Caco-2 (cell line): ENCODE measurements around the gene PLCB4. TPM values are rescaled to one million over a fixed set of nuclear protein-coding genes. Genes with fewer than 3 reads are reported as not detected.

Source experiments
- Bru-seq: library from RNA; stranded (reverse); fragments of 400-500 nt; gene quantifications from one replicate; lab custom pipeline; 2021; lab: Mats Ljungman, UMichigan
- BruChase-seq, 2 experiments: library from RNA; stranded (reverse); fragments of 400-500 nt; gene quantifications; one replicate each; lab custom pipeline; 2021; lab: Mats Ljungman, UMichigan
- BruUV-seq: library from RNA; stranded (reverse); fragments of 400-500 nt; replicated peaks from 2 replicates; lab custom pipeline; 2021; lab: Mats Ljungman, UMichigan
- CTCF ChIA-PET: fragments of 300-600 bp; sonication (Branson Sonifier 250); formaldehyde crosslinking; loops from one replicate; lab custom pipeline; 2022; ENCODE audit warnings: antibody characterized with exemption; lab: Charles Lee
- POLR2A ChIA-PET: fragments of 300-600 bp; sonication (Branson Sonifier 250); formaldehyde crosslinking; loops from one replicate; lab custom pipeline; 2022; ENCODE audit warnings: antibody characterized with exemption; lab: Charles Lee
- DNase-seq, 2 experiments: peaks; one replicate each; pipeline versions ENCODE4 v3.0.0 to v3.0.0-alpha.2; 2020 to 2022
- H3K27me3 ChIP-seq: replicated peaks from 2 replicates; pipeline ENCODE4 v1.6.0; 2011; ENCODE audit warnings: low read length; ENCODE audit not compliant: control insufficient read depth, insufficient read depth
- H3K36me3 ChIP-seq: 2 replicates; pipeline ENCODE4 v1.5.1; 2011; ENCODE audit warnings: low read length; ENCODE audit not compliant: control insufficient read depth, insufficient read depth
- H3K4me1 ChIP-seq: fragments of 250-450 bp; sonication (Bioruptor Pico); 2 replicates; pipeline ENCODE4 v1.5.1; 2020; ENCODE audit warnings: mild to moderate bottlenecking
- H3K4me3 ChIP-seq: 2 replicates; pipeline ENCODE4 v1.5.1; 2011; ENCODE audit warnings: low read depth, mild to moderate bottlenecking, control low read depth, low read length
- H3K9me3 ChIP-seq: fragments of 250-450 bp; sonication (Bioruptor Pico); 2 replicates; pipeline ENCODE4 v1.5.1; 2020; ENCODE audit warnings: mild to moderate bottlenecking, moderate library complexity
- H3K27ac Mint-ChIP-seq: one replicate; pipeline ENCODE4 v1.8.0; 2022; ENCODE audit warnings: mixed read lengths; ENCODE audit not compliant: unreplicated experiment
- H3K27me3 Mint-ChIP-seq: one replicate; pipeline ENCODE4 v1.8.0; 2022; ENCODE audit warnings: mixed read lengths; ENCODE audit not compliant: insufficient read depth, unreplicated experiment
- H3K36me3 Mint-ChIP-seq: one replicate; pipeline ENCODE4 v1.8.0; 2022; ENCODE audit warnings: mild to moderate bottlenecking, mixed read lengths; ENCODE audit not compliant: insufficient read depth, unreplicated experiment
- H3K4me1 Mint-ChIP-seq: one replicate; pipeline ENCODE4 v1.8.0; 2022; ENCODE audit warnings: low read depth, mixed read lengths; ENCODE audit not compliant: unreplicated experiment
- H3K4me3 Mint-ChIP-seq: one replicate; pipeline ENCODE4 v1.8.0; 2022; ENCODE audit warnings: mild to moderate bottlenecking, moderate library complexity, mixed read lengths; ENCODE audit not compliant: unreplicated experiment
- H3K9me3 Mint-ChIP-seq: one replicate; pipeline ENCODE4 v1.8.0; 2022; ENCODE audit warnings: mixed read lengths; ENCODE audit not compliant: unreplicated experiment
- intact Hi-C: fragments of 100-400 bp; cut with micrococcal nuclease; formaldehyde crosslinking; loops from one replicate; pipeline ENCODE4 v1.10.0; 2022; ENCODE audit not compliant: unreplicated experiment
- long read RNA-seq: library from polyadenylated mRNA; stranded (forward); transcript quantifications from one replicate; pipeline ENCODE4 v2.0.0, GENCODE V29; 2022
- total RNA-seq: library from RNA; stranded (reverse); gene quantifications from 2 replicates; pipeline ENCODE4 v1.2.3, GENCODE V29; 2022
- TF ChIP-seq, protein P1 (sequence below), 2 experiments: fragments of 200-600 bp in 1 of 2; IDR thresholded peaks; 1 replicate in 1 of 2; 2 replicates in 1 of 2; pipeline versions ENCODE4 v1.5.1 to v1.8.0; 2011 to 2022; ENCODE audit warnings: antibody characterized with exemption in 1 of 2, control low read depth in 1 of 2, inconsistent platforms in 1 of 2, low read depth in 1 of 2, low read length in 1 of 2, mild to moderate bottlenecking in 1 of 2, moderate library complexity in 1 of 2; ENCODE audit not compliant: insufficient read depth in 1 of 2, severe bottlenecking in 1 of 2, unreplicated experiment in 1 of 2

The PLCB4 gene
- total RNA-seq (3.0 and 3.1 TPM in 2 replicates), Bru-seq, nascent RNA (percentile 38 among the genes with signal in this experiment), BruChase-seq, experiment 1, labeled RNA remaining after a 2-hour chase (percentile 41 among the genes with signal in this experiment), BruChase-seq, experiment 2, labeled RNA remaining after a 6-hour chase (percentile 35 among the genes with signal in this experiment)
- long read RNA-seq, partial matches to known transcripts, result 1 of 3 reads
- long read RNA-seq, other reads (novel, unspliced or antisense), result 2 of 3 reads

DNA sequence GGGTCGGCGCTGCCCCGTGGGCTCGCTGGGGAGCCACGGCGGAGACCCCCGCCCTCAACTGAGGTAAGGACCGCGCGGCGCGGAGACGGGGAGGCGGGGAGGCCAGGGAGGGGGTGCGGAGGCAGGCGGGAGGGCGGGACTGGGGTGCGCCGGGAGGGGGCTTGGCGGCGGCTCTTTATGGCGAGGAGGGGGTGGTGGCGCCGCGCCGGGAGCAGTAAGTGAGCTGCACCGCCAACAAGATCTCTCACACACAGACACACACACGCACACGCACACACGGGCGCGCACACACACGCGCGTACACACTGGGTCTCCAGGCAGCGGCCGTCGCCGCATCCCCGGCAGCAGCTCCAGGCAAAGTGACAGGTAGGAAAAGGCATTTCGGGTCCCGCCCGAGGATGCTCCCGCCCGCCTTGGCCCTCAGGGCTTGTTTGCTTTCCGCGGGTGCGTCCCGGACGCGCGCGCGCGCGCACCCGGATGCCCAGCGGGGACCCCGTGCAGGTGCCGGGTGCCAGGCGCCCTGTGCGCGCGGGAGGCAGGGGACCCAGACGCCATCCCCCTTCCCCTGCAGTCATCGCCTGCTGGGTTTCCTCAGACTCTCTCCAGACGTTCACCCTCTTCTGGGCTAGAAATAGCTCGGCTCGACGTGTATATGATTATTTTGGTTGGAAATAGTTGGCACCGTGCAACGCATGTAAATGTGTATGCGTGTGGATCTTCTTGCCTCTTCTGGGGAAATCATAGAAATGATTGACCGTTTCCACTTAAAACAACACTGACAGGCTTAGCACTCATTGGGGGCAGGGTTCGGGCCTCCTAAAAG lies at the start of gene PLCB4:
Gene PLCB4, plus strand, starts transcription at position 247 of the 823 bp plus-strand sequence. CDS start 238,728 bp downstream, outside the sequence.
- H3K9me3 ChIP-seq, result no peaks in the 10 kb centered on the region
- H3K36me3 ChIP-seq, result no peaks in the 10 kb centered on the region
- Mint-ChIP-seq H3K36me3 (peaks cover 6% of the 10 kb centered on the region), H3K27ac (no peak within 1 kb of the TSS), H3K27me3 (peaks cover 8% of the 10 kb centered on the region), H3K4me1 (peaks cover 13% of the 10 kb centered on the region), H3K4me3 (peak within 1 kb of the TSS; percentile 96), H3K9me3 (peaks cover 3% of the 10 kb centered on the region)
- TF ChIP-seq, protein P1, sequence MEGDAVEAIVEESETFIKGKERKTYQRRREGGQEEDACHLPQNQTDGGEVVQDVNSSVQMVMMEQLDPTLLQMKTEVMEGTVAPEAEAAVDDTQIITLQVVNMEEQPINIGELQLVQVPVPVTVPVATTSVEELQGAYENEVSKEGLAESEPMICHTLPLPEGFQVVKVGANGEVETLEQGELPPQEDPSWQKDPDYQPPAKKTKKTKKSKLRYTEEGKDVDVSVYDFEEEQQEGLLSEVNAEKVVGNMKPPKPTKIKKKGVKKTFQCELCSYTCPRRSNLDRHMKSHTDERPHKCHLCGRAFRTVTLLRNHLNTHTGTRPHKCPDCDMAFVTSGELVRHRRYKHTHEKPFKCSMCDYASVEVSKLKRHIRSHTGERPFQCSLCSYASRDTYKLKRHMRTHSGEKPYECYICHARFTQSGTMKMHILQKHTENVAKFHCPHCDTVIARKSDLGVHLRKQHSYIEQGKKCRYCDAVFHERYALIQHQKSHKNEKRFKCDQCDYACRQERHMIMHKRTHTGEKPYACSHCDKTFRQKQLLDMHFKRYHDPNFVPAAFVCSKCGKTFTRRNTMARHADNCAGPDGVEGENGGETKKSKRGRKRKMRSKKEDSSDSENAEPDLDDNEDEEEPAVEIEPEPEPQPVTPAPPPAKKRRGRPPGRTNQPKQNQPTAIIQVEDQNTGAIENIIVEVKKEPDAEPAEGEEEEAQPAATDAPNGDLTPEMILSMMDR (IDR thresholded peaks at IDR 0.05; ENCODE audit: insufficient read depth in 1 of 2, low read depth in 1 of 2, low read length in 1 of 2, severe bottlenecking in 1 of 2, unreplicated experiment in 1 of 2), result no peak
- DNase-seq, result peak; percentile 53 to 65
- peak within 1 kb of the TSS; percentile 70 for H3K4me3 ChIP-seq
- H3K4me1 ChIP-seq, result peaks cover 21% of the 10 kb centered on the region
- no peaks in the 10 kb centered on the region for H3K27me3 ChIP-seq
- CTCF ChIA-PET, result interaction anchor here (0.6 kb wide), 1 partner anchor 1132 kb away, joined by 5 read pairs; no protein-coding TSS in a partner anchor
- intact Hi-C loops, result no loop called here
- no TSS peak for BruUV-seq
- POLR2A ChIA-PET, result no interaction called here

DNA sequence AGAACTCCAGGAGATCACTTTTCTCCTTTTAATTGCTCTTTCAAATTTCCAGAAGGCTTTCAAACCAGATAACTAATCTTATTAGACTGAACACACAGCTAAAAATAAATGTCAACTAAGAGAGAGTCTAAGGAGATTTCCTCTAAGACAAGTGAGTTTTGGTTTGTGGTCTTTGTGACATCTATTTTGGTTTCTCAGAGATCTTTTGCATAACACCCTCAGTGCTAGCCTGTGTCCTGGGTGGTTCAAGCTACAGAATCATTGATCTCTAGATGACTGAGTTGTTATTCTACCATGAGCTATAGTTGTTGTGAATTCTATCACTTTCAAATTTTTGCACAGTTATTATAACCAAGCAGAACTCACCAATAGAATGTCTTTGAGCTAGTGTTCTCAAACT lies 49.1 kb upstream of the PLCB4 start:
- Mint-ChIP-seq H3K4me1 (no peaks in the 10 kb centered on the region), H3K27me3 (peaks cover 19% of the 10 kb centered on the region), H3K36me3 (no peaks in the 10 kb centered on the region), H3K4me3 (no peak overlapping the region), H3K9me3 (no peaks in the 10 kb centered on the region), H3K27ac (no peak overlapping the region)
- no TSS peak for BruUV-seq
- no peaks in the 10 kb centered on the region for H3K36me3 ChIP-seq
- TF ChIP-seq, protein P1 (IDR thresholded peaks at IDR 0.05; ENCODE audit: insufficient read depth in 1 of 2, low read depth in 1 of 2, low read length in 1 of 2, severe bottlenecking in 1 of 2, unreplicated experiment in 1 of 2), result no peak
- CTCF ChIA-PET, result no interaction called here
- POLR2A ChIA-PET, result no interaction called here
- no peaks in the 10 kb centered on the region for H3K27me3 ChIP-seq
- no peak overlapping the region for H3K4me3 ChIP-seq
- intact Hi-C loops, result no loop called here
- no peaks in the 10 kb centered on the region for H3K9me3 ChIP-seq
- H3K4me1 ChIP-seq, result no peaks in the 10 kb centered on the region
- DNase-seq, result no peak

DNA sequence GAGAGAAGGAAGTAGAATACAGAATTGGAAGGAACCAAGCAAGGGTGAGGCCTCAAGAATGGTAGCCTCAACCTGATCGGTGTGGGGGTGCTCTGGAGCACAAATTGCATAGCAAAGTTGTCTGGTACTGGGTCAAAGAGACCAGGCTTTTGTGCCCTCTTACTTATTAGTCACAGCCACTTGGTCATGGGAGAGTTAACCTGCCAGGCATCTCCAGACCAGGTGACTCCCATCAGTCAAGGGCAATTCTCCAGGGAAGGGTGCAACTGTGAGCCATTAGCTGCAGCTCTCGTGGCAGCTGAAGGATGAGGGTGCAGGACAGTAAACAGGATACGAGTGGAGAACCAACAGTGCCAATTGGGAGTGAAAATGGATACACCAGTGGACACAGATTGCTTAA lies 47.7 kb upstream of the PLCB4 start:
- no peak for DNase-seq
- no peak overlapping the region for H3K4me3 ChIP-seq
- H3K4me1 ChIP-seq, result no peaks in the 10 kb centered on the region
- intact Hi-C loops, result no loop called here
- Mint-ChIP-seq H3K27me3 (peaks cover 19% of the 10 kb centered on the region), H3K4me1 (no peaks in the 10 kb centered on the region), H3K9me3 (no peaks in the 10 kb centered on the region), H3K4me3 (no peak overlapping the region), H3K27ac (no peak overlapping the region), H3K36me3 (no peaks in the 10 kb centered on the region)
- no peaks in the 10 kb centered on the region for H3K36me3 ChIP-seq
- no peaks in the 10 kb centered on the region for H3K27me3 ChIP-seq
- H3K9me3 ChIP-seq, result no peaks in the 10 kb centered on the region
- BruUV-seq, result no TSS peak
- ChIA-PET POLR2A (no interaction called here), CTCF (no interaction called here)
- TF ChIP-seq, protein P1 (IDR thresholded peaks at IDR 0.05; ENCODE audit: insufficient read depth in 1 of 2, low read depth in 1 of 2, low read length in 1 of 2, severe bottlenecking in 1 of 2, unreplicated experiment in 1 of 2), result no peak
